ENCODE measurements around the gene CACNA2D3. TPM values are rescaled to one million over a fixed set of nuclear protein-coding genes. Genes with fewer than 3 reads are reported as not detected.

The CACNA2D3 gene
- total and polyA plus RNA-seq, 12 donors, result 0.26 to 13.7 (median 2.8) TPM; not detected in 1

GRCh38 chr3:54198556-54198955, 76.2 kb downstream of the CACNA2D3 start:
- TF ChIP-seq POLR2A (IDR thresholded peaks at IDR 0.05), result no peak
- no peak for TF ChIP-seq CTCF (IDR thresholded peaks at IDR 0.05)
- 44 to 65% (median 62%) methylated on average over 9 of the region's 9 CpGs for WGBS, 4 donors
- H3K27ac ChIP-seq, result no peak overlapping the region

DNA sequence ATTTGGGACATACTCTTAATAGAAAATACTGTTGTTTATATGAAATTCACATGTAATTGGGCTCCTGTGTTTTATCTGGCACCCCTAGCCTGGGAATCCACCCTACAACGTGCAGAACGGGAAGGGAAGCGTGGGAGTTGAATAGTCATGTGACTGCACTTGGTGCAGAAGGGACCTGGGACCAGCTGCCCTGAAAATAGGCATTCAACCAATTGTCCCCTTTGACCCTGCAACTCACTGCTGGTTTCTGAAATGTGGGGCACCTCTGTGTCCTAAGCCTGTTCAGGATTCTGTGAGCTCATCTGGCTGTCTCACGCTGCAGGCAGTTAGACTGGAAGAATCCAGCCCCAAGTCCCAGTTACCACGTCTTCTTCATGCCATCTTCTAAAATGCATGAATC, 79.7 kb downstream of the CACNA2D3 start:
- no peaks in the 10 kb centered on the region for H3K27me3 ChIP-seq
- no peak overlapping the region for H3K4me3 ChIP-seq
- H3K27ac ChIP-seq, result no peak overlapping the region
- no peaks in the 10 kb centered on the region for H3K9me3 ChIP-seq (replicated peaks in 1 of 3)
- no peak for TF ChIP-seq POLR2A (IDR thresholded peaks at IDR 0.05)
- TF ChIP-seq CTCF (IDR thresholded peaks at IDR 0.05), result no peak
- no peak for DNase-seq
- H3K4me1 ChIP-seq (replicated peaks in 1 of 2), result no peaks in the 10 kb centered on the region
- intact Hi-C loops (cut with DNase I), result no loop called here
- WGBS, 4 donors, result 52 to 65% (median 62%) methylated on average over 5 of the region's 5 CpGs
- H3K36me3 ChIP-seq (replicated peaks in 1 of 2), result no peaks in the 10 kb centered on the region

More at GRCh38 chr3:54198556-54198955, 76.2 kb downstream of the CACNA2D3 start:
- H3K36me3 ChIP-seq (replicated peaks in 1 of 2), result no peaks in the 10 kb centered on the region
- no peaks in the 10 kb centered on the region for H3K9me3 ChIP-seq (replicated peaks in 1 of 3)
- DNase-seq, result no peak
- H3K27me3 ChIP-seq, result no peaks in the 10 kb centered on the region
- no peak overlapping the region for H3K4me3 ChIP-seq
- intact Hi-C loops (cut with DNase I), result no loop called here
- H3K4me1 ChIP-seq (replicated peaks in 1 of 2), result no peaks in the 10 kb centered on the region

GRCh38 chr3:54202651-54203248, 80.4 kb downstream of the CACNA2D3 start:
- no peak for DNase-seq
- Histone ChIP-seq H3K4me3 (no peak overlapping the region), H3K27ac (no peak overlapping the region), H3K27me3 (no peaks in the 10 kb centered on the region), H3K36me3 (replicated peaks in 1 of 2) (no peaks in the 10 kb centered on the region), H3K9me3 (replicated peaks in 1 of 3) (no peaks in the 10 kb centered on the region), H3K4me1 (replicated peaks in 1 of 2) (no peaks in the 10 kb centered on the region)
- WGBS, 4 donors, result 55 to 66% (median 56%) methylated on average over 5 of the region's 5 CpGs
- intact Hi-C loops (cut with DNase I), result no loop called here
- TF ChIP-seq POLR2A (IDR thresholded peaks at IDR 0.05) (no peak), CTCF (IDR thresholded peaks at IDR 0.05) (no peak)

DNA sequence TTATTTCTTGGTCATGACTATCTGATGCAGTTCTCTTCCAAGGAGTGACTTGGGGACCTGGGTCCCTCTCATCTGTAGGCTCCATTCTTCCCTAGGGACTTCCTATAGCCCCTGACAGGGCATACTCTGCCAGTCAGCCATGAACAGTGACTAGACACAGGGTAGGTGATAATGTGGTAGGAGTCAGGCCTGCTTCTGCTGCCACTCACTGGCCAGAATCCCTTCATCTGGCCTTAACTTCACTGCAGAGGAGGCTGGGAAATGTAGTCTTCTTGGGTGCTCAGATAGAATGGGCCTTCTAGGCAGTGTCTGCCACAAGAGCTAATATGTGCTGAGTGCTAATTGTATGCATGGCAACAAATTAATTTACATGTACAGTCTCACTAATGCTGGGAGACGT, 84.5 kb downstream of the CACNA2D3 start:
- H3K27ac ChIP-seq, result no peak overlapping the region
- H3K4me1 ChIP-seq (replicated peaks in 1 of 2), result no peaks in the 10 kb centered on the region
- H3K36me3 ChIP-seq (replicated peaks in 1 of 2), result no peaks in the 10 kb centered on the region
- intact Hi-C loops (cut with DNase I), result no loop called here
- no peaks in the 10 kb centered on the region for H3K27me3 ChIP-seq
- TF ChIP-seq CTCF (IDR thresholded peaks at IDR 0.05) (no peak), POLR2A (IDR thresholded peaks at IDR 0.05) (no peak)
- H3K9me3 ChIP-seq (replicated peaks in 1 of 3), result no peaks in the 10 kb centered on the region
- 40 to 68% (median 66%) methylated on average over 1 of the region's 1 CpG for WGBS, 4 donors
- no peak for DNase-seq
- no peak overlapping the region for H3K4me3 ChIP-seq
